Measurements from ENCODE around the gene SPACA6. TPM values are rescaled to one million over a fixed set of nuclear protein-coding genes. Genes with fewer than 3 reads are reported as not detected.

The SPACA6 gene
- total and polyA plus RNA-seq, 2 of the 8 experiments (the other 6 are each of a cell fraction or from before 2014, with no cell fraction given), result 7.1 to 7.5 TPM

GRCh38 chr19:51651216-51651846 lies 41.8 kb upstream of the SPACA6 start:
- no peaks in the 10 kb centered on the region for H3K27me3 ChIP-seq (replicated peaks in 1 of 4; ENCODE audit: control insufficient read depth in 3 of 4, extremely low read depth in 1 of 4, insufficient read depth in 3 of 4, low read length in 3 of 4)
- no peak overlapping the region for H3K18ac ChIP-seq (ENCODE audit: extremely low read depth, low read length)
- no peak overlapping the region for H3K4me3 ChIP-seq (ENCODE audit: extremely low read depth in 1 of 4, insufficient read depth in 2 of 4, low read depth in 3 of 4, low read length in 4 of 4)
- no peak overlapping the region for H4K91ac ChIP-seq (replicated peaks; ENCODE audit: insufficient read length, low read length)
- no peaks in the 10 kb centered on the region for H3K36me3 ChIP-seq (ENCODE audit: control insufficient read depth in 2 of 4, insufficient read depth in 4 of 4, low read length in 3 of 4)
- H2BK12ac ChIP-seq (ENCODE audit: low read depth, low read length), result no peak overlapping the region
- no peak for FAIRE-seq
- WGBS, 2 experiments (ENCODE audit: extremely low coverage in 1 of 2, insufficient coverage in 1 of 2, insufficient read length in 1 of 2, insufficient replicate concordance in 2 of 2, low coverage in 1 of 2, low lambda C conversion rate in 2 of 2, missing lambda C conversion rate in 1 of 2), result 84% methylated on average over 7 of the region's 7 CpGs; no CpG with 5 or more reads in 1 of the 2 experiments
- no peak overlapping the region for H2BK20ac ChIP-seq (ENCODE audit: low read length)
- no peak overlapping the region for H3K4ac ChIP-seq (replicated peaks; ENCODE audit: insufficient read length, low read depth, low read length)
- no peak overlapping the region for H3K9ac ChIP-seq (replicated peaks in 1 of 4; ENCODE audit: extremely low read depth in 1 of 4, low read depth in 3 of 4, low read length in 3 of 4)
- H3K79me2 ChIP-seq (ENCODE audit: control insufficient read depth in 1 of 2, insufficient read depth in 2 of 2, low read length in 2 of 2), result no peaks in the 10 kb centered on the region
- no peaks in the 10 kb centered on the region for H3K23me2 ChIP-seq (ENCODE audit: low read depth, low read length)
- H3K9me3 ChIP-seq (ENCODE audit: insufficient read depth in 2 of 2, low read depth in 1 of 2, low read length in 1 of 2), result peaks cover 47 to 56% of the 10 kb centered on the region in 2 experiments
- ChIA-PET CTCF (ENCODE audit: partially characterized antibody) (interaction anchor here (0.9 kb wide), 1 partner anchor 43 kb away, joined by 3 read pairs; no protein-coding TSS in a partner anchor), POLR2A (ENCODE audit: partially characterized antibody) (no interaction called here)
- no peak overlapping the region for H3K23ac ChIP-seq (ENCODE audit: insufficient read length)
- no peak overlapping the region for H3K4me2 ChIP-seq (ENCODE audit: insufficient read depth in 1 of 2, low read depth in 2 of 2, low read length in 2 of 2)
- DNase-seq (ENCODE audit: low read depth in 1 of 2, low spot score in 2 of 2), result no peak
- H2BK15ac ChIP-seq (ENCODE audit: low read length), result no peak overlapping the region
- no peak overlapping the region for H2AFZ ChIP-seq (ENCODE audit: low read length)
- no peak overlapping the region for H3K14ac ChIP-seq (ENCODE audit: insufficient read length)
- no peak overlapping the region for H2BK5ac ChIP-seq (ENCODE audit: low read depth, low read length)
- no peak overlapping the region for H3K27ac ChIP-seq (ENCODE audit: low read depth, low read length)
- no peak overlapping the region for H2BK120ac ChIP-seq (replicated peaks; ENCODE audit: low read depth, low read length)
- H2AK5ac ChIP-seq (ENCODE audit: low read depth, low read length), result no peak overlapping the region
- H3K79me1 ChIP-seq (ENCODE audit: low read depth, low read length), result no peaks in the 10 kb centered on the region
- H4K20me1 ChIP-seq (replicated peaks in 1 of 2; ENCODE audit: control insufficient read depth in 1 of 2, insufficient read depth in 2 of 2, low read length in 2 of 2), result no peaks in the 10 kb centered on the region
- H4K8ac ChIP-seq (ENCODE audit: extremely low read depth, insufficient read depth, low read length), result no peak overlapping the region
- H4K5ac ChIP-seq (ENCODE audit: insufficient read length, low read depth, low read length), result no peak overlapping the region
- H3K56ac ChIP-seq (replicated peaks; ENCODE audit: insufficient read length, low read depth, low read length), result no peak overlapping the region
- H3K4me1 ChIP-seq (replicated peaks in 1 of 4; ENCODE audit: control insufficient read depth in 3 of 4, insufficient read depth in 4 of 4, low read length in 3 of 4), result no peaks in the 10 kb centered on the region
- TF ChIP-seq HDAC6 (IDR thresholded peaks at IDR 0.05; ENCODE audit: low read depth, low read length) (no peak), BCL11A (IDR thresholded peaks at IDR 0.05; ENCODE audit: low read depth in 2 of 2, low read length in 2 of 2) (no peak)
